Gastrocnemius medialis (tissue), 4 donors: ENCODE results near the gene IQGAP2.

Experiments used
- CTCF ChIP-seq, 5 experiments: fragments of 450-650 bp in 3 of 5; fragments of 200-600 bp in 2 of 5; sonication (generic) in 2 of 5; IDR thresholded peaks in 4 of 5; conservative IDR thresholded peaks in 1 of 5; 1 replicate in 4 of 5; 2 replicates in 1 of 5; pipeline ENCODE4 v1.5.1; 2016 to 2019; ENCODE audit warnings: antibody characterized with exemption in 5 of 5, mild to moderate bottlenecking in 3 of 5, moderate library complexity in 3 of 5
- POLR2A ChIP-seq, 2 donors: fragments of 450-650 bp; IDR thresholded peaks; one replicate each; pipeline ENCODE4 v1.6.1; 2017; ENCODE audit warnings: antibody characterized with exemption in 2 of 2, mild to moderate bottlenecking in 2 of 2, moderate library complexity in 2 of 2

GRCh38 chr5:76482984-76483383 lies 79.9 kb downstream of the IQGAP2 start:
- no peak for TF ChIP-seq CTCF (IDR thresholded peaks at IDR 0.05 in 4 of 5, conservative IDR thresholded peaks at IDR 0.05 in 1 of 5)
- no peak for TF ChIP-seq POLR2A (IDR thresholded peaks at IDR 0.05)
